Retinal pigment epithelial cell (primary cell): ENCODE measurements around the gene PTPN12.

ENCODE experiments used
- DNase-seq: peaks from one replicate; pipeline ENCODE4 v3.0.0-alpha.2; 2010; ENCODE audit warnings: low read depth
- H3K4me3 ChIP-seq: 2 replicates; pipeline ENCODE4 v1.5.1; 2011; ENCODE audit warnings: mild to moderate bottlenecking, low read length, control low read depth, moderate library complexity
- CTCF ChIP-seq: conservative IDR thresholded peaks from 2 replicates; pipeline ENCODE4 v1.5.1; 2011; ENCODE audit warnings: low read depth, low read length, control low read depth, inconsistent platforms

Gene PTPN12

GRCh38 chr7:77566421-77566820 lies 29.3 kb downstream of the PTPN12 start:
- H3K4me3 ChIP-seq = no peak overlapping the region
- DNase-seq = no peak
- TF ChIP-seq CTCF = no peak

GRCh38 chr7:77569514-77570232 lies 32.6 kb downstream of the PTPN12 start:
- no peak for TF ChIP-seq CTCF
- DNase-seq = no peak
- no peak overlapping the region for H3K4me3 ChIP-seq

- TF ChIP-seq CTCF = no peak
- no peak overlapping the region for H3K4me3 ChIP-seq
- no peak for DNase-seq
Measured at GRCh38 chr7:77570330-77571011, 33.4 kb downstream of the PTPN12 start.

GRCh38 chr7:77571801-77572200 lies 34.7 kb downstream of the PTPN12 start:
- TF ChIP-seq CTCF = no peak
- DNase-seq = no peak
- H3K4me3 ChIP-seq = no peak overlapping the region

- no peak for DNase-seq
- TF ChIP-seq CTCF = no peak
- no peak overlapping the region for H3K4me3 ChIP-seq
Measured at GRCh38 chr7:77575187-77575586, 38.1 kb downstream of the PTPN12 start.

- no peak overlapping the region for H3K4me3 ChIP-seq
- no peak for DNase-seq
- no peak for TF ChIP-seq CTCF
Measured at GRCh38 chr7:77576856-77577255, 39.8 kb downstream of the PTPN12 start.

GRCh38 chr7:77579797-77580196 lies 42.7 kb downstream of the PTPN12 start:
- no peak for TF ChIP-seq CTCF
- H3K4me3 ChIP-seq = no peak overlapping the region
- DNase-seq = no peak
